ENCODE data around the gene ADAMTS8. TPM values are rescaled to one million over a fixed set of nuclear protein-coding genes. Genes with fewer than 3 reads are reported as not detected.
A peak's percentile ranks its signal among the peaks of the same experiment; 100 is the strongest.

The ADAMTS8 gene
- polyA plus RNA-seq, 1 experiment, result 0.05 TPM

DNA sequence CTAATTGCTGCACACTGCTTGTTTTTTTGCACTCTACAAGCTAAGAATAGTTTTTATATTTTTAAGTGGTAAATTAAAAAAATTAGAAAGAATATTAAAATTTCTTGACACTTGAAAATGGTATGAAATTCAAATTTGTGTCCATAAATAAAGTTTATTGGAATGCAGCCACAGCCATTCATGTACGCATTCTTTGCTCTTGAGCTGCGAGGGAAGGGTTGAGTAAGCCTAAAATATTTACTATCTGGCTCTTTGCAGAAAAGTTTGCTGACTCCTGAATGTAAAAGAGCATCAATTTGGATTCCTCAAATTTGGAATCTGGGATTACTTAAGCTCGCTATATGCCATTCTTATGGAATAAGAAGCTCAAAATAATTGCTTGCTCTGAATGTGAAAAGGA is 3.4 kb upstream of the ADAMTS8 start:
- POLR2A ChIA-PET, result no interaction called here
- CTCF ChIA-PET, result interaction anchor here (1.0 to 12.2 kb wide), 21 partner anchors 9 to 484 kb away, joined by 3 to 421 read pairs (median 7); partner anchors contain the start of gene SNX19
- DNase-seq (ENCODE audit: low read depth), result no peak
- H3K4me3 ChIP-seq (ENCODE audit: low read depth, low read length), result no peak overlapping the region
- TF ChIP-seq, protein P1, sequence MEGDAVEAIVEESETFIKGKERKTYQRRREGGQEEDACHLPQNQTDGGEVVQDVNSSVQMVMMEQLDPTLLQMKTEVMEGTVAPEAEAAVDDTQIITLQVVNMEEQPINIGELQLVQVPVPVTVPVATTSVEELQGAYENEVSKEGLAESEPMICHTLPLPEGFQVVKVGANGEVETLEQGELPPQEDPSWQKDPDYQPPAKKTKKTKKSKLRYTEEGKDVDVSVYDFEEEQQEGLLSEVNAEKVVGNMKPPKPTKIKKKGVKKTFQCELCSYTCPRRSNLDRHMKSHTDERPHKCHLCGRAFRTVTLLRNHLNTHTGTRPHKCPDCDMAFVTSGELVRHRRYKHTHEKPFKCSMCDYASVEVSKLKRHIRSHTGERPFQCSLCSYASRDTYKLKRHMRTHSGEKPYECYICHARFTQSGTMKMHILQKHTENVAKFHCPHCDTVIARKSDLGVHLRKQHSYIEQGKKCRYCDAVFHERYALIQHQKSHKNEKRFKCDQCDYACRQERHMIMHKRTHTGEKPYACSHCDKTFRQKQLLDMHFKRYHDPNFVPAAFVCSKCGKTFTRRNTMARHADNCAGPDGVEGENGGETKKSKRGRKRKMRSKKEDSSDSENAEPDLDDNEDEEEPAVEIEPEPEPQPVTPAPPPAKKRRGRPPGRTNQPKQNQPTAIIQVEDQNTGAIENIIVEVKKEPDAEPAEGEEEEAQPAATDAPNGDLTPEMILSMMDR (IDR thresholded peaks at IDR 0.05; ENCODE audit: insufficient read depth, low read depth, low read length), result no peak
- no peaks in the 10 kb centered on the region for H3K36me3 ChIP-seq (ENCODE audit: control insufficient read depth, insufficient read depth, low read length)
- H3K27me3 ChIP-seq (ENCODE audit: control insufficient read depth, insufficient read depth, low read length), result peaks cover 25% of the 10 kb centered on the region

DNA sequence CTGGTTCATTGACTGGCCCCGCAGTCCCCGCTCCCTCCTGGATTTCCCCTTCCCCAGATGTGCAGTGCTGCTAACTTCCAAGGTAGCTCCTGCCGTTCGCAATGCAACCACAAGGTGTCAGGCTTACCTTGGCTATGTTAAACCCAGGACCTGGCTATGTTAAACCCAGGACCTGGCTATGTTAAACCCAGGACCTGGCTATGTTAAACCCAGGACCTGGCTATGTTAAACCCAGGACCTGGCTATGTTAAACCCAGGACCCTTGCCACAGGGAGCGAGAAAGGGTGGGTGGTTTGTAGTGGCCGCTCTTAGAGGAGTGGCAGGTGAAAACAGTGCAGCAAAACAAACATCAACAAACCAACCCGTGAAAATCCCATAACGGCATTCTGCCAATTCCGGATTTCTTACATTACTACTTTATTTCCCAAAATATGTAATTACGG is 2.9 kb upstream of the ADAMTS8 start:
- no peaks in the 10 kb centered on the region for H3K36me3 ChIP-seq (ENCODE audit: control insufficient read depth, insufficient read depth, low read length)
- TF ChIP-seq, protein P1 (IDR thresholded peaks at IDR 0.05; ENCODE audit: insufficient read depth, low read depth, low read length), result peak; percentile 79
- ChIA-PET POLR2A (no interaction called here), CTCF (interaction anchor here (0.6 to 12.2 kb wide), 25 partner anchors 9 to 484 kb away, joined by 3 to 421 read pairs (median 6); partner anchors contain the start of gene SNX19)
- H3K4me3 ChIP-seq (ENCODE audit: low read depth, low read length), result no peak overlapping the region
- peaks cover 29% of the 10 kb centered on the region for H3K27me3 ChIP-seq (ENCODE audit: control insufficient read depth, insufficient read depth, low read length)
- DNase-seq (ENCODE audit: low read depth), result no peak

DNA sequence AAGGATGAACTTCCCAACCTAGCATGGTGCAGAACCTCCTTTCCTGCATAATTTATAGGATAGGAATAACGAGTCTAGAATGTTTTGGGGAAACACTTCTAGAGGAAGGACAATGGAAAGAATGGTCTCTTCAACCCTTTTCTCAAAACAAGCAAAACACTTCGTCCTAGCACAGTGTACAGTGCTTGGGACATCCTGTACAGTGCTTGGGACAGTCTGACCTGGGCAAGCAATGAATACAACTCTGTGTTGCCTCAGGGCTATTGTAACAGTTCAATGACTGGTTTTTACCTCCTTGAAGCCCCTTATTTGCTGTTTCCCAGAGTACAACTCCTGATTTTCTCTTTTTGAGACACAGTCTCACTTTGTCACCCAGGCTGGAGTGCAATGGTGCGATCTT is 1.6 kb upstream of the ADAMTS8 start:
- H3K36me3 ChIP-seq (ENCODE audit: control insufficient read depth, insufficient read depth, low read length), result no peaks in the 10 kb centered on the region
- CTCF ChIA-PET, result interaction anchor here (1.6 to 12.2 kb wide), 8 partner anchors 13 to 486 kb away, joined by 6 to 421 read pairs (median 18); partner anchors contain the start of gene SNX19
- H3K27me3 ChIP-seq (ENCODE audit: control insufficient read depth, insufficient read depth, low read length), result peaks cover 36% of the 10 kb centered on the region

DNA sequence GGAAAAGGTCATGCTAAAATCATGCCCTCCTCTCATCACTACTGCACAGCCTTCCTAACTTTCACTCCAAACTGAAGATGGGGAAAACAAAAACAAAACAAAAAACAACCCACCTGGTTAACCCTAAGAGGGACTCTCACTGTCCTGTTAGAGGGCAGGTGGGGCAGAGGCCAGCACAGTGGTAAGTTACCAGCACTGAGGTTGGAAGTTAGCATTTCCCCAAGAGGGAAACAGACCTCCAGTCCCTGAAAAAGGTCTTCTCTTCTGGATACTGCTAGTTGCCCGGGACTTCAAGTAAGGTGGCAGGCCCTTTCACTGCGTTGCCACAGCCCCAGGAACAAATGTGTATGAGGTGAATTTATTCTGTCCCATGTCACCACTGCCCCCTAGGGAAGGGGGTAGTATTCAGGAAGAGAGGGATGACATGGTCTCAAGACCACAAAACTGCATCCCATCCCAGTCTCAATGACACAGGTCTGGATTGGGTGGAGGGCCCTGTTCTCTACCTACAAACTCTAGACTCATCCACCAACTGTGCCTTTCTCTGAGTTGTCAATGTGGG is 792 bp upstream of the ADAMTS8 start:
- peaks cover 42% of the 10 kb centered on the region for H3K27me3 ChIP-seq (ENCODE audit: control insufficient read depth, insufficient read depth, low read length)
- no peaks in the 10 kb centered on the region for H3K36me3 ChIP-seq (ENCODE audit: control insufficient read depth, insufficient read depth, low read length)
- TF ChIP-seq, protein P1 (IDR thresholded peaks at IDR 0.05; ENCODE audit: insufficient read depth, low read depth, low read length), result no peak
- ChIA-PET POLR2A (no interaction called here), CTCF (interaction anchor here (5.8 to 12.2 kb wide), 3 partner anchors 436 to 487 kb away, joined by 34 to 421 read pairs (median 140); partner anchors contain the start of gene SNX19)
- no peak for DNase-seq (ENCODE audit: low read depth)
- no peak overlapping the region for H3K4me3 ChIP-seq (ENCODE audit: low read depth, low read length)

More for the DNA sequence above, 1.6 kb upstream of the ADAMTS8 start:
- no peak for DNase-seq (ENCODE audit: low read depth)
- TF ChIP-seq, protein P1 (IDR thresholded peaks at IDR 0.05; ENCODE audit: insufficient read depth, low read depth, low read length), result no peak
- H3K4me3 ChIP-seq (ENCODE audit: low read depth, low read length), result no peak overlapping the region
- POLR2A ChIA-PET, result no interaction called here

DNA sequence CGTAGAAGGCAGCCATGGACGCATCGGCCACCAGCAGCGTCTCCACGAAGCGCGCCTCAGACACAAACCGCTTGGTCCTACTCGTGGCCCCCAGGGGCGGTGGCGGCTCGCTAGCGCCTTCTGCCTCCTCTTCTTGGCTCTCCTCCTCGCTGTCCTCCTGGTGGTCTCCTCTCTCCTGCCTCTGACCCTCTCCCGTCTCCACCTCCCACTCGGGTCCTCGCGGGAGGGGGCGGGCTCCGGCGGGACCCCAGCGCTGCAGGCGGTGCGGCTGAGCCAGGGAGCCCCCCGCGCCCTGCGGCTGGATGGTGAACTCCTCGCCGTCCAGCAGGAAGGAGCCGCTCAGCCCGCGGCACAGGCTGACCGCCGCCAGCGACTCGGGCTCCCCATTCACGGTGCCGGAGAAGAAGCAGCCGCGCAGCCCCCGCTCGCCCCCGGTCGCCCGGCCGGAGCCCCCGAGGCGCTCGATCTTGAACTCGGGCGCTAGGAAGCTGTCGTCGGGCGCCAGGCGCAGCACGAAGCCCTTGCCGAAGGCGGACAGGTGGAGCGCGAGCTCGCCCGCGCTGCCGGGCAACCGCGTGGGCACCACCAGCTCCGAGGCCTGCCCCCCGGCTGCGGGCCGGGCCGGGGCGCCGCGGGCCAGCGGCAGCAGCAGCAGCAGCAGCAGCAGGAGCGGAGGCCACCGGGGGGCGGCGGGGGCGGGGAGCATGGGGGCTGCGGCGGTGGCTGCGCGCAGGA is 661 bp downstream of the ADAMTS8 start:
- CTCF ChIA-PET, result interaction anchor here (0.7 to 2.0 kb wide), 3 partner anchors 38 to 489 kb away, joined by 3 to 10 read pairs (median 5); partner anchors contain the start of gene SNX19
- TF ChIP-seq, protein P1 (IDR thresholded peaks at IDR 0.05; ENCODE audit: insufficient read depth, low read depth, low read length), result peak; percentile 21; the same call in 1 of the 2 replicates
- Histone ChIP-seq H3K4me3 (ENCODE audit: low read depth, low read length) (no peak overlapping the region), H3K36me3 (ENCODE audit: control insufficient read depth, insufficient read depth, low read length) (no peaks in the 10 kb centered on the region), H3K27me3 (ENCODE audit: control insufficient read depth, insufficient read depth, low read length) (peaks cover 51% of the 10 kb centered on the region)
- POLR2A ChIA-PET, result no interaction called here
- no peak for DNase-seq (ENCODE audit: low read depth)
